SK-N-SH (cell line): ENCODE measurements around the gene ADCY7. TPM values are rescaled to one million over a fixed set of nuclear protein-coding genes. Genes with fewer than 3 reads are reported as not detected.
A peak's percentile ranks its signal among the peaks of the same experiment; 100 is the strongest.

Source experiments
- CTCF ChIA-PET: fragments of 300-600, 350-600 bp; formaldehyde crosslinking; extraction: SDS; loops from one replicate; lab custom pipeline; 2021; lab: Yijun Ruan, JAX
- POLR2A ChIA-PET: fragments of 350-600 bp; sonication (Branson Sonifier 250); formaldehyde crosslinking; extraction: SDS; loops from one replicate; lab custom pipeline; 2020; ENCODE audit warnings: antibody characterized with exemption, inconsistent platforms; lab: Yijun Ruan, JAX
- DNase-seq: peaks from one replicate; pipeline ENCODE4 v3.0.0; 2012
- H2AFZ ChIP-seq: fragments of 200-600 bp; sonication (generic); 2 replicates; pipeline ENCODE4 v1.8.1; 2016; ENCODE audit warnings: antibody characterized with exemption, mild to moderate bottlenecking, low read depth
- H3F3A ChIP-seq: fragments of 200-600 bp; sonication (generic); replicated peaks from 2 replicates; pipeline ENCODE3; 2016; ENCODE audit warnings: antibody characterized with exemption, mild to moderate bottlenecking; ENCODE audit not compliant: insufficient read depth
- H3K27ac ChIP-seq, 2 experiments: fragments of 200-500 bp in 1 of 2; fragments of 200-600 bp in 1 of 2; sonication (Bioruptor generic) in 1 of 2; sonication (generic), shearing (Covaris generic) in 1 of 2; 2 replicates each; pipeline versions ENCODE4 v1.5.1 to v1.6.1; 2014 to 2016; ENCODE audit warnings: low read depth in 2 of 2, inconsistent platforms in 1 of 2, low read length in 1 of 2, mild to moderate bottlenecking in 1 of 2, mixed read lengths in 1 of 2
- H3K27me3 ChIP-seq: fragments of 200-600 bp; sonication (generic), shearing (Covaris generic); 2 replicates; pipeline ENCODE4 v1.6.1; 2016; ENCODE audit warnings: mixed run types; ENCODE audit not compliant: insufficient read depth
- H3K36me3 ChIP-seq, 2 experiments: fragments of 200-500 bp in 1 of 2; fragments of 200-600 bp in 1 of 2; sonication (Bioruptor generic) in 1 of 2; sonication (generic) in 1 of 2; replicated peaks in 1 of 2; 2 replicates each; pipeline versions ENCODE3 to v1.5.1; 2014 to 2016; ENCODE audit warnings: low read length in 1 of 2, mild to moderate bottlenecking in 1 of 2; ENCODE audit not compliant: insufficient read depth in 2 of 2, control insufficient read depth in 1 of 2
- H3K4me1 ChIP-seq, 2 experiments: fragments of 200-500 bp in 1 of 2; fragments of 200-600 bp in 1 of 2; sonication (Bioruptor generic) in 1 of 2; sonication (generic), shearing (Covaris generic) in 1 of 2; 2 replicates each; pipeline versions ENCODE4 v1.5.1 to v1.6.1; 2014 to 2016; ENCODE audit warnings: low read depth in 1 of 2, low read length in 1 of 2, mixed run types in 1 of 2; ENCODE audit not compliant: insufficient read depth in 2 of 2, control insufficient read depth in 1 of 2
- H3K4me2 ChIP-seq: fragments of 200-600 bp; sonication (generic), shearing (Covaris generic); 2 replicates; pipeline ENCODE4 v1.6.1; 2017; ENCODE audit warnings: mixed run types
- H3K4me3 ChIP-seq, 2 experiments: fragments of 200-500 bp in 1 of 2; fragments of 200-600 bp in 1 of 2; sonication (Bioruptor generic) in 1 of 2; sonication (generic), shearing (Covaris generic) in 1 of 2; 2 replicates each; pipeline versions ENCODE4 v1.5.1 to v1.8.1; 2014 to 2016; ENCODE audit warnings: low read depth in 2 of 2, inconsistent platforms in 1 of 2, low read length in 1 of 2, mild to moderate bottlenecking in 1 of 2, mixed read lengths in 1 of 2, moderate library complexity in 1 of 2
- H3K79me2 ChIP-seq: fragments of 200-600 bp; sonication (generic); 2 replicates; pipeline ENCODE4 v1.8.1; 2017; ENCODE audit warnings: mild to moderate bottlenecking; ENCODE audit not compliant: insufficient read depth
- H3K9ac ChIP-seq: fragments of 200-600 bp; sonication (generic); 2 replicates; pipeline ENCODE4 v1.6.1; 2017; ENCODE audit warnings: mixed run types
- H3K9me2 ChIP-seq: fragments of 200-600 bp; sonication (generic); 2 replicates; pipeline ENCODE4 v1.6.1; 2017; ENCODE audit warnings: mixed run types
- H3K9me3 ChIP-seq: fragments of 200-600 bp; sonication (generic); 2 replicates; pipeline ENCODE4 v1.6.1; 2017; ENCODE audit warnings: mixed run types, mild to moderate bottlenecking, moderate library complexity
- H4K20me1 ChIP-seq: fragments of 200-600 bp; sonication (generic); 2 replicates; pipeline ENCODE4 v1.6.1; 2017; ENCODE audit warnings: mild to moderate bottlenecking, mixed run types; ENCODE audit not compliant: insufficient read depth
- GATA2 ChIP-seq: sonication (generic); formaldehyde crosslinking; IDR thresholded peaks from 2 replicates; pipeline ENCODE4 v1.5.0; 2020; ENCODE audit warnings: mild to moderate bottlenecking, missing genetic modification reagents
- NFIC ChIP-seq: IDR thresholded peaks from 2 replicates; pipeline ENCODE4 v1.4.0; 2012; ENCODE audit warnings: borderline replicate concordance
- RCOR1 ChIP-seq: fragments of 150-350 bp; IDR thresholded peaks from 2 replicates; pipeline ENCODE4 v1.6.1; 2017; ENCODE audit warnings: antibody characterized with exemption, low read length
- TAF1 ChIP-seq: IDR thresholded peaks from 2 replicates; pipeline ENCODE4 v1.6.1; 2012; ENCODE audit warnings: low read depth, mild to moderate bottlenecking, low read length, moderate library complexity, borderline replicate concordance
- WGBS: methylation state at CpG from one replicate; pipeline ENCODE4 v1.1.6; 2017; ENCODE audit warnings: low lambda C conversion rate; 5-methylcytosine and 5-hydroxymethylcytosine counted together
- polyA plus RNA-seq, 3 experiments: library from polyadenylated mRNA; depleted of rRNA; stranded (reverse); fragments of >200 nt; gene quantifications; 2 replicates each; pipeline ENCODE4 v1.2.3, GENCODE V29; 2012
- TF ChIP-seq, protein P1 (sequence below): fragments of 150-350 bp; IDR thresholded peaks from 2 replicates; pipeline ENCODE4 v1.6.1; 2016; ENCODE audit warnings: mild to moderate bottlenecking, low read depth, low read length
- TF ChIP-seq, protein P2 (sequence below): IDR thresholded peaks from 2 replicates; pipeline ENCODE4 v1.4.0; 2012; ENCODE audit warnings: low read depth
- TF ChIP-seq, protein P3 (sequence below): IDR thresholded peaks from 2 replicates; pipeline ENCODE4 v1.4.0; 2012; ENCODE audit warnings: low read depth, borderline replicate concordance

ADCY7 gene
- polyA plus RNA-seq, 1 of the 3 experiments (the other 2 are of a cell fraction): 14.3 TPM

DNA sequence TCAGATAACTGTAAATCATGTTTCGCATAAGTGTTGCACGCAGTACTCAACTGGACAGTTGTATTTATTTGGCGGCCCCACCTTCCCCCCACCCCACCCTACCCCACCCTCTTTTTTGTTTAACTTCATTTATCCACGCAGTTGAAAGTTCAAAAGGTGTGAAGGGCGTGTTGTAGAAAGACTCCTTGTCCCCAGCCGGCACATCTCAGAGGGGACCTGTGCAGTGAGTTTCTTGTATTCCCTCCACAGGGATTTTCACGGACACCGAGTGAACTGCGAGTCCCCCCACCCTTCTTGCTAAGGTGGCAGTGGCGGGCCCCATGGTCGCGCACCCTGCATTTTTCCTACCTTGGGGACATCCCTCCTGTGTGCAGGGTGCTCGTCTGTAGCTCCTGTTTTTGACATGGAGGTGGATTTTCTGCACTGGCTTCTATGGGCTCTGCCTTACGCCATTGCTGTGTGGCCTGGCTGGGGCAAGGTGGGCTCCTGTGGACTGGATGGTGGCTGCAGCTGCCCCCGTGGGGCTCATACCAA lies 36.2 kb downstream of the ADCY7 start:
- Histone ChIP-seq H3K36me3 (peaks cover 0 to 2% of the 10 kb centered on the region in 2 experiments), H4K20me1 (no peaks in the 10 kb centered on the region), H3K4me1 (peaks cover 0 to 10% of the 10 kb centered on the region in 2 experiments; a peak in 1 of 4 replicates), H3K9ac (no peak overlapping the region), H3K27me3 (no peaks in the 10 kb centered on the region), H3K9me3 (no peaks in the 10 kb centered on the region), H3K4me2 (no peak overlapping the region)
- CTCF ChIA-PET: interaction anchor here (0.9 to 3.0 kb wide), 2 partner anchors 12 to 48 kb away, joined by 3 to 10 read pairs; no protein-coding TSS in a partner anchor
- TF ChIP-seq, protein P1, sequence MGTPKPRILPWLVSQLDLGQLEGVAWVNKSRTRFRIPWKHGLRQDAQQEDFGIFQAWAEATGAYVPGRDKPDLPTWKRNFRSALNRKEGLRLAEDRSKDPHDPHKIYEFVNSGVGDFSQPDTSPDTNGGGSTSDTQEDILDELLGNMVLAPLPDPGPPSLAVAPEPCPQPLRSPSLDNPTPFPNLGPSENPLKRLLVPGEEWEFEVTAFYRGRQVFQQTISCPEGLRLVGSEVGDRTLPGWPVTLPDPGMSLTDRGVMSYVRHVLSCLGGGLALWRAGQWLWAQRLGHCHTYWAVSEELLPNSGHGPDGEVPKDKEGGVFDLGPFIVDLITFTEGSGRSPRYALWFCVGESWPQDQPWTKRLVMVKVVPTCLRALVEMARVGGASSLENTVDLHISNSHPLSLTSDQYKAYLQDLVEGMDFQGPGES: no peak
- TF ChIP-seq, protein P2, sequence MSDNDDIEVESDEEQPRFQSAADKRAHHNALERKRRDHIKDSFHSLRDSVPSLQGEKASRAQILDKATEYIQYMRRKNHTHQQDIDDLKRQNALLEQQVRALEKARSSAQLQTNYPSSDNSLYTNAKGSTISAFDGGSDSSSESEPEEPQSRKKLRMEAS: no peak
- TF ChIP-seq, all 33 proteins: peak for 0
- Histone ChIP-seq H3K79me2 (no peaks in the 10 kb centered on the region), H2AFZ (no peak overlapping the region), H3K27ac (no peak overlapping the region), H3F3A (no peaks in the 10 kb centered on the region), H3K9me2 (no peaks in the 10 kb centered on the region), H3K4me3 (no peak overlapping the region)
- DNase-seq: peak; percentile 16
- POLR2A ChIA-PET: no interaction called here
- WGBS: 95% methylated on average over 13 of the region's 15 CpGs

GRCh38 chr16:50303041-50303604 lies 36.8 kb downstream of the ADCY7 start:
- WGBS: 88% methylated on average over 9 of the region's 11 CpGs
- no peaks in the 10 kb centered on the region for H3K9me2 ChIP-seq
- H3K4me3 ChIP-seq: no peak overlapping the region
- H3K36me3 ChIP-seq: peaks cover 0 to 2% of the 10 kb centered on the region in 2 experiments
- no peak overlapping the region for H3K27ac ChIP-seq
- DNase-seq: peak; percentile 9
- H3K27me3 ChIP-seq: no peaks in the 10 kb centered on the region
- ChIA-PET POLR2A (no interaction called here), CTCF (interaction anchor here (0.9 to 3.0 kb wide), 3 partner anchors 11 to 57 kb away, joined by 3 to 10 read pairs (median 3); no protein-coding TSS in a partner anchor)
- TF ChIP-seq, protein P3, sequence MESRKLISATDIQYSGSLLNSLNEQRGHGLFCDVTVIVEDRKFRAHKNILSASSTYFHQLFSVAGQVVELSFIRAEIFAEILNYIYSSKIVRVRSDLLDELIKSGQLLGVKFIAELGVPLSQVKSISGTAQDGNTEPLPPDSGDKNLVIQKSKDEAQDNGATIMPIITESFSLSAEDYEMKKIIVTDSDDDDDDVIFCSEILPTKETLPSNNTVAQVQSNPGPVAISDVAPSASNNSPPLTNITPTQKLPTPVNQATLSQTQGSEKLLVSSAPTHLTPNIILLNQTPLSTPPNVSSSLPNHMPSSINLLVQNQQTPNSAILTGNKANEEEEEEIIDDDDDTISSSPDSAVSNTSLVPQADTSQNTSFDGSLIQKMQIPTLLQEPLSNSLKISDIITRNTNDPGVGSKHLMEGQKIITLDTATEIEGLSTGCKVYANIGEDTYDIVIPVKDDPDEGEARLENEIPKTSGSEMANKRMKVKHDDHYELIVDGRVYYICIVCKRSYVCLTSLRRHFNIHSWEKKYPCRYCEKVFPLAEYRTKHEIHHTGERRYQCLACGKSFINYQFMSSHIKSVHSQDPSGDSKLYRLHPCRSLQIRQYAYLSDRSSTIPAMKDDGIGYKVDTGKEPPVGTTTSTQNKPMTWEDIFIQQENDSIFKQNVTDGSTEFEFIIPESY: no peak
- TF ChIP-seq GATA2 (CRISPR knock-in tag): no peak
- TF ChIP-seq NFIC: no peak
- no peak for TF ChIP-seq RCOR1
- TF ChIP-seq TAF1: no peak
- H2AFZ ChIP-seq: no peak overlapping the region
- H4K20me1 ChIP-seq: no peaks in the 10 kb centered on the region
- H3F3A ChIP-seq: no peaks in the 10 kb centered on the region
- no peaks in the 10 kb centered on the region for H3K79me2 ChIP-seq
- no peak overlapping the region for H3K9ac ChIP-seq
- peaks cover 0 to 4% of the 10 kb centered on the region in 2 experiments; a peak in 1 of 4 replicates for H3K4me1 ChIP-seq
- H3K4me2 ChIP-seq: no peak overlapping the region
- no peaks in the 10 kb centered on the region for H3K9me3 ChIP-seq
